AG04450 (cell line): Measurements from ENCODE around the gene NPLOC4. TPM values are rescaled to one million over a fixed set of nuclear protein-coding genes. Genes with fewer than 3 reads are reported as not detected.
"Not testable (repeated sequence)": the region's sequence is repeated elsewhere in the genome, so short reads cannot be mapped to it uniquely, and the experiment has no call there.

Experiments
- CTCF ChIA-PET: fragments of 300-600, 350-600 bp; formaldehyde crosslinking; extraction: SDS; loops from one replicate; lab custom pipeline; 2022; ENCODE audit warnings: antibody characterized with exemption, inconsistent platforms; lab: Charles Lee
- POLR2A ChIA-PET: fragments of 350-600 bp; formaldehyde crosslinking; extraction: SDS; loops from one replicate; lab custom pipeline; 2021; ENCODE audit warnings: antibody characterized with exemption, inconsistent platforms; lab: Yijun Ruan, JAX
- DNase-seq: peaks from one replicate; pipeline ENCODE4 v3.0.0-alpha.2; 2011; ENCODE audit warnings: low read depth, low spot score
- H3K27ac ChIP-seq: one replicate; pipeline ENCODE4 v1.5.1; 2012; ENCODE audit warnings: low read depth, low read length, control low read depth
- H3K27me3 ChIP-seq: one replicate; pipeline ENCODE4 v1.6.0; 2012; ENCODE audit warnings: low read length; ENCODE audit not compliant: control insufficient read depth, insufficient read depth
- H3K4me3 ChIP-seq: 2 replicates; pipeline ENCODE4 v1.5.1; 2011; ENCODE audit warnings: mild to moderate bottlenecking, low read depth, low read length, control low read depth
- H3K9me3 ChIP-seq: 2 replicates; pipeline ENCODE4 v1.5.1; 2012; ENCODE audit warnings: low read length; ENCODE audit not compliant: control insufficient read depth, insufficient read depth
- CTCF ChIP-seq: IDR thresholded peaks from 2 replicates; pipeline ENCODE4 v1.5.1; 2011; ENCODE audit warnings: low read depth, low read length, control low read depth, inconsistent platforms
- polyA plus RNA-seq: library from polyadenylated mRNA; depleted of rRNA; stranded (reverse); fragments of >200 nt; gene quantifications from 2 replicates; pipeline ENCODE4 v1.2.3, GENCODE V29; 2011

The NPLOC4 gene
- polyA plus RNA-seq, 1 experiment: 66.5 TPM

GRCh38 chr17:81591971-81592370 is 44.9 kb downstream of the NPLOC4 start:
- POLR2A ChIA-PET: no interaction called here
- CTCF ChIA-PET: interaction anchor here (3.5 kb wide), 1 partner anchor 9 kb away, joined by 14 read pairs; no protein-coding TSS in a partner anchor
- no peaks in the 10 kb centered on the region for H3K27me3 ChIP-seq
- H3K9me3 ChIP-seq: no peaks in the 10 kb centered on the region
- no peak overlapping the region for H3K27ac ChIP-seq
- no peak for DNase-seq
- TF ChIP-seq CTCF: no peak
- H3K4me3 ChIP-seq: no peak overlapping the region

GRCh38 chr17:81590121-81590520 is 46.8 kb downstream of the NPLOC4 start:
- Histone ChIP-seq H3K27me3 (no peaks in the 10 kb centered on the region), H3K9me3 (no peaks in the 10 kb centered on the region), H3K27ac (no peak overlapping the region), H3K4me3 (no peak overlapping the region)
- DNase-seq: no peak
- CTCF ChIA-PET: interaction anchor here (1.0 to 3.5 kb wide), 2 partner anchors 11 kb away, joined by 5 to 14 read pairs; no protein-coding TSS in a partner anchor
- POLR2A ChIA-PET: no interaction called here
- no peak for TF ChIP-seq CTCF

- H3K9me3 ChIP-seq: no peaks in the 10 kb centered on the region
- no peak overlapping the region for H3K27ac ChIP-seq
- H3K27me3 ChIP-seq: no peaks in the 10 kb centered on the region
- ChIA-PET CTCF (interaction anchor here (1.0 kb wide), 1 partner anchor 12 kb away, joined by 5 read pairs; no protein-coding TSS in a partner anchor), POLR2A (no interaction called here)
- no peak overlapping the region for H3K4me3 ChIP-seq
- no peak for TF ChIP-seq CTCF
- DNase-seq: no peak
These were observed 47.3 kb downstream of the NPLOC4 start for GRCh38 chr17:81589612-81590011.

DNA sequence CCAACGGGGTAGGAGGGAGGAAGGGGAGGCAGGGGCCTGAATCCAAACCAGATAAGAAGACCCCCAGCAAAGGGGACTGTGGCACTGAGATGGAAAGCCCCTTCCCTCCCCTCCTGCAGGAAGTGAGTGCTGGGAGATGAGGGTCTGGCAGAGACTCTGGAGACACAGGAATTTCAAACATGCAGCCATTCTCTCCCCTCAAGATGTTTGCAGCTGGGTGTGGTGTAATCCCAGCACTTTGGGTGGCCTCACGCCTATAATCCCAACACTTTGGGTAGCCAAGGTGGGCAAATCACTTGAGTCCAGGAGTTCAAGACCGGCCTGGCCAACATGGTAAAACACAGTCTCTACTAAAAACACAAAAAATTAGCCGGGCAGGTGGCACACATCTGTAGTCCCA is 50.8 kb downstream of the NPLOC4 start:
- POLR2A ChIA-PET: no interaction called here
- Histone ChIP-seq H3K27me3 (no peaks in the 10 kb centered on the region), H3K4me3 (no peak overlapping the region), H3K9me3 (no peaks in the 10 kb centered on the region), H3K27ac (no peak overlapping the region)
- DNase-seq: no peak
- CTCF ChIA-PET: interaction anchor here (1.3 kb wide), 1 partner anchor 16 kb away, joined by 3 read pairs; no protein-coding TSS in a partner anchor
- no peak for TF ChIP-seq CTCF

GRCh38 chr17:81584771-81585170 is 52.1 kb downstream of the NPLOC4 start:
- CTCF ChIA-PET: interaction anchor here (0.7 kb wide), 1 partner anchor 16 kb away, joined by 3 read pairs; no protein-coding TSS in a partner anchor
- H3K9me3 ChIP-seq: not testable (repeated sequence)

More at GRCh38 chr17:81584771-81585170, 52.1 kb downstream of the NPLOC4 start:
- H3K27ac ChIP-seq, H3K27me3 ChIP-seq, DNase-seq, POLR2A ChIA-PET, H3K4me3 ChIP-seq: not testable (repeated sequence)
